Neural cell (in vitro differentiated cells): ENCODE data around the gene IGF1.

Experiments used
- CTCF ChIP-seq: fragments of 450-650 bp; IDR thresholded peaks from 2 replicates; pipeline ENCODE4 v1.5.1; 2014; ENCODE audit warnings: antibody characterized with exemption, mild to moderate bottlenecking, moderate library complexity; ENCODE audit not compliant: poor library complexity, severe bottlenecking
- EP300 ChIP-seq: fragments of 450-650 bp; conservative IDR thresholded peaks from 2 replicates; pipeline ENCODE4 v1.6.1; 2014; ENCODE audit warnings: antibody characterized with exemption, mild to moderate bottlenecking, moderate library complexity; ENCODE audit not compliant: poor library complexity, severe bottlenecking
- EZH2 ChIP-seq: fragments of 200-600, 300-800 bp; shearing (Covaris generic), sonication (generic); IDR thresholded peaks from 2 replicates; pipeline ENCODE4 v1.6.1; 2014; ENCODE audit warnings: antibody characterized with exemption, low read length, borderline replicate concordance, mild to moderate bottlenecking; ENCODE audit not compliant: insufficient read depth, poor library complexity, severe bottlenecking
- POLR2AphosphoS5 ChIP-seq: IDR thresholded peaks from 2 replicates; pipeline ENCODE4 v1.6.1; 2012
- RAD21 ChIP-seq: fragments of 450-650 bp; conservative IDR thresholded peaks from 2 replicates; pipeline ENCODE4 v1.6.1; 2014; ENCODE audit warnings: antibody characterized with exemption, mild to moderate bottlenecking, moderate library complexity
- REST ChIP-seq: IDR thresholded peaks from 2 replicates; pipeline ENCODE4 v1.6.1; 2012; ENCODE audit warnings: borderline replicate concordance
- SMC3 ChIP-seq: fragments of 450-650 bp; conservative IDR thresholded peaks from 2 replicates; pipeline ENCODE4 v1.6.1; 2014; ENCODE audit warnings: antibody characterized with exemption, mild to moderate bottlenecking, moderate library complexity; ENCODE audit not compliant: poor library complexity
- TAF1 ChIP-seq: IDR thresholded peaks from 2 replicates; pipeline ENCODE4 v1.6.1; 2012; ENCODE audit warnings: low read depth

DNA sequence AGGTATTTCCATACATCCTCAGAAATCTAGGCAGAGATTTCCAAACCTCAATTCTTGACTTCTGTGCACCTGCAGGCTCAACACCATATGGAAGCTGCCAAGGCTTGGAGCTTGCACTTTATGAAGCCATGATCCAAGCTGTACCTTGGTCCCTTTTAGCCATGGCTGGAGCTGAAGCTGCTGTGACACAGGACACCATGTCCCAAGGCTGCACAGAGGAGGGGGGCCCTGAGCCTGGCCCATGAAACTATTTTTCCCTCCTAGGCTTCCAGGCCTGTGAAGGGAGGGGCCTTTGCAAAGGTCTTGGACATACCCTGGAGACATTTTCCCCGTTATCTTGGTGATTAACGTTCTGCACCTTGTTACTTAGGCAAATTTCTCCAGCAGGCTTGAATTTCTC, 110.5 kb downstream of the IGF1 start:
- TF ChIP-seq POLR2AphosphoS5, result no peak
- no peak for TF ChIP-seq CTCF
- no peak for TF ChIP-seq EP300
- TF ChIP-seq SMC3, result no peak
- TF ChIP-seq EZH2, result no peak
- TF ChIP-seq RAD21, result no peak
- TF ChIP-seq TAF1, result no peak
- TF ChIP-seq REST, result no peak
